T-helper 17 cell (primary cell): Measurements from ENCODE around the gene IRF9. TPM values are rescaled to one million over a fixed set of nuclear protein-coding genes. Genes with fewer than 3 reads are reported as not detected.

ENCODE experiments used
- ATAC-seq: fragments of 150-1000 bp; cut with Tn5 transposase; 2 replicates; pipeline ENCODE4 v1.10.0; 2021; ENCODE audit warnings: mild to moderate bottlenecking, moderate library complexity
- DNase-seq, 3 donors: peaks; one replicate each; pipeline versions ENCODE4 v3.0.0 to v3.0.0-alpha.2; 2020 to 2021
- H3K9me3 ChIP-seq: one replicate; pipeline ENCODE4 v1.7.0; 2013; ENCODE audit warnings: low read length, mild to moderate bottlenecking; ENCODE audit not compliant: control insufficient read depth, poor library complexity, severe bottlenecking
- H3K27ac Mint-ChIP-seq: one replicate; pipeline ENCODE4 v1.8.0; 2022; ENCODE audit warnings: mild to moderate bottlenecking, moderate library complexity, mixed read lengths
- H3K27me3 Mint-ChIP-seq: one replicate; pipeline ENCODE4 v1.8.0; 2022; ENCODE audit warnings: mixed read lengths
- H3K36me3 Mint-ChIP-seq: one replicate; pipeline ENCODE4 v1.8.0; 2022; ENCODE audit warnings: low read depth, mixed read lengths
- H3K4me1 Mint-ChIP-seq: one replicate; pipeline ENCODE4 v1.8.0; 2022; ENCODE audit warnings: mild to moderate bottlenecking, mixed read lengths
- H3K4me3 Mint-ChIP-seq: one replicate; pipeline ENCODE4 v1.8.0; 2022; ENCODE audit warnings: mild to moderate bottlenecking, moderate library complexity, mixed read lengths
- total RNA-seq, 4 donors: library from RNA in 2 of 4; stranded (reverse) in 2 of 4; gene quantifications; one replicate each; pipeline ENCODE4 v1.2.3 and lab custom pipeline; 2022 to 2026

Gene IRF9
- total RNA-seq, 2 donors from 2014 or later = 172 to 230 TPM

- Mint-ChIP-seq H3K36me3 (peaks cover 2% of the 10 kb centered on the region), H3K27ac (no peak overlapping the region), H3K4me3 (no peak overlapping the region), H3K27me3 (no peaks in the 10 kb centered on the region), H3K4me1 (peaks cover 14% of the 10 kb centered on the region)
- no peak for DNase-seq
- H3K9me3 ChIP-seq = no peaks in the 10 kb centered on the region
- no peak for ATAC-seq
Observed at GRCh38 chr14:24179961-24180796, 19.1 kb downstream of the IRF9 start.

- peak overlapping the region; percentile 12 for H3K4me3 Mint-ChIP-seq
- H3K27me3 Mint-ChIP-seq = no peaks in the 10 kb centered on the region
- peaks cover 2% of the 10 kb centered on the region for H3K36me3 Mint-ChIP-seq
- DNase-seq (no peak), ATAC-seq (no peak)
- peak overlapping the region; percentile 73 for H3K27ac Mint-ChIP-seq
- H3K4me1 Mint-ChIP-seq = peaks cover 14% of the 10 kb centered on the region
- no peaks in the 10 kb centered on the region for H3K9me3 ChIP-seq
Observed at GRCh38 chr14:24181371-24182077, 20.5 kb downstream of the IRF9 start.

- no peak for ATAC-seq
- Mint-ChIP-seq H3K4me3 (peak overlapping the region; percentile 12), H3K27ac (peak overlapping the region; percentile 80), H3K36me3 (peaks cover 2% of the 10 kb centered on the region), H3K27me3 (no peaks in the 10 kb centered on the region), H3K4me1 (peaks cover 18% of the 10 kb centered on the region)
- H3K9me3 ChIP-seq = no peaks in the 10 kb centered on the region
- no peak for DNase-seq
Observed at GRCh38 chr14:24182110-24182882, 21.2 kb downstream of the IRF9 start.

GRCh38 chr14:24183014-24183481 is 22.0 kb downstream of the IRF9 start:
- ATAC-seq (no peak), DNase-seq (no peak)
- no peaks in the 10 kb centered on the region for H3K9me3 ChIP-seq
- peaks cover 2% of the 10 kb centered on the region for H3K36me3 Mint-ChIP-seq
- H3K27me3 Mint-ChIP-seq = no peaks in the 10 kb centered on the region
- no peak overlapping the region for H3K4me3 Mint-ChIP-seq
- H3K4me1 Mint-ChIP-seq = peaks cover 23% of the 10 kb centered on the region
- H3K27ac Mint-ChIP-seq = peak overlapping the region; percentile 80

GRCh38 chr14:24184104-24184970 is 23.3 kb downstream of the IRF9 start:
- ATAC-seq = no peak
- no peak for DNase-seq
- H3K9me3 ChIP-seq = no peaks in the 10 kb centered on the region
- H3K27ac Mint-ChIP-seq = no peak overlapping the region
- peaks cover 2% of the 10 kb centered on the region for H3K36me3 Mint-ChIP-seq
- no peak overlapping the region for H3K4me3 Mint-ChIP-seq
- H3K27me3 Mint-ChIP-seq = no peaks in the 10 kb centered on the region
- H3K4me1 Mint-ChIP-seq = peaks cover 26% of the 10 kb centered on the region

- DNase-seq = no peak
- H3K36me3 Mint-ChIP-seq = peaks cover 2% of the 10 kb centered on the region
- no peak overlapping the region for H3K4me3 Mint-ChIP-seq
- no peak for ATAC-seq
- no peaks in the 10 kb centered on the region for H3K9me3 ChIP-seq
- peaks cover 28% of the 10 kb centered on the region for H3K4me1 Mint-ChIP-seq
- H3K27me3 Mint-ChIP-seq = no peaks in the 10 kb centered on the region
- H3K27ac Mint-ChIP-seq = no peak overlapping the region
Observed at GRCh38 chr14:24185026-24185425, 24.0 kb downstream of the IRF9 start.

- DNase-seq (no peak), ATAC-seq (no peak)
- H3K9me3 ChIP-seq = no peaks in the 10 kb centered on the region
- Mint-ChIP-seq H3K27me3 (no peaks in the 10 kb centered on the region), H3K4me3 (no peak overlapping the region), H3K36me3 (peaks cover 2% of the 10 kb centered on the region), H3K4me1 (peaks cover 27% of the 10 kb centered on the region), H3K27ac (no peak overlapping the region)
Observed at GRCh38 chr14:24185741-24186140, 24.7 kb downstream of the IRF9 start.

- Mint-ChIP-seq H3K27ac (peak overlapping the region; percentile 97), H3K4me3 (peak overlapping the region; percentile 82), H3K36me3 (no peaks in the 10 kb centered on the region), H3K27me3 (no peaks in the 10 kb centered on the region), H3K4me1 (peaks cover 24% of the 10 kb centered on the region)
- no peak for DNase-seq
- H3K9me3 ChIP-seq = no peaks in the 10 kb centered on the region
- ATAC-seq = no peak
Observed at GRCh38 chr14:24186831-24187538, 25.9 kb downstream of the IRF9 start.

GRCh38 chr14:24187539-24187915 is 26.5 kb downstream of the IRF9 start:
- ATAC-seq (no peak), DNase-seq (no peak)
- H3K27ac Mint-ChIP-seq = peak overlapping the region; percentile 97

GRCh38 chr14:24188251-24189058 is 27.4 kb downstream of the IRF9 start, which contains the start of gene IPO4:
Gene IPO4, minus strand, starts transcription at chr14:24188816. Its CDS starts 29 bp downstream, at chr14:24188787.
- peaks cover 3% of the 10 kb centered on the region for H3K36me3 Mint-ChIP-seq
- peaks cover 22% of the 10 kb centered on the region for H3K4me1 Mint-ChIP-seq
- H3K27ac Mint-ChIP-seq = peak within 1 kb of the TSS; percentile 97
- ATAC-seq (peak; percentile 93), DNase-seq (peak; percentile 86 to 92 (median 88))
- peak within 1 kb of the TSS; percentile 93 for H3K4me3 Mint-ChIP-seq
- no peaks in the 10 kb centered on the region for H3K9me3 ChIP-seq
- no peaks in the 10 kb centered on the region for H3K27me3 Mint-ChIP-seq

More at GRCh38 chr14:24187539-24187915, 26.5 kb downstream of the IRF9 start:
- Mint-ChIP-seq H3K36me3 (peaks cover 2% of the 10 kb centered on the region), H3K4me3 (peak overlapping the region; percentile 93), H3K27me3 (no peaks in the 10 kb centered on the region), H3K4me1 (peaks cover 25% of the 10 kb centered on the region)
- no peaks in the 10 kb centered on the region for H3K9me3 ChIP-seq

GRCh38 chr14:24189059-24189375 is 28.0 kb downstream of the IRF9 start:
- peaks cover 3% of the 10 kb centered on the region for H3K36me3 Mint-ChIP-seq
- peaks cover 22% of the 10 kb centered on the region for H3K4me1 Mint-ChIP-seq
- peak overlapping the region; percentile 93 for H3K4me3 Mint-ChIP-seq
- ATAC-seq = no peak
- DNase-seq = no peak
- H3K27ac Mint-ChIP-seq = peak overlapping the region; percentile 97
- no peaks in the 10 kb centered on the region for H3K9me3 ChIP-seq
- H3K27me3 Mint-ChIP-seq = no peaks in the 10 kb centered on the region
